Measurements from ENCODE around the gene PYY.
"Not testable (repeated sequence)": the region's sequence is repeated elsewhere in the genome, so short reads cannot be mapped to it uniquely, and the experiment has no call there.

PYY gene

DNA sequence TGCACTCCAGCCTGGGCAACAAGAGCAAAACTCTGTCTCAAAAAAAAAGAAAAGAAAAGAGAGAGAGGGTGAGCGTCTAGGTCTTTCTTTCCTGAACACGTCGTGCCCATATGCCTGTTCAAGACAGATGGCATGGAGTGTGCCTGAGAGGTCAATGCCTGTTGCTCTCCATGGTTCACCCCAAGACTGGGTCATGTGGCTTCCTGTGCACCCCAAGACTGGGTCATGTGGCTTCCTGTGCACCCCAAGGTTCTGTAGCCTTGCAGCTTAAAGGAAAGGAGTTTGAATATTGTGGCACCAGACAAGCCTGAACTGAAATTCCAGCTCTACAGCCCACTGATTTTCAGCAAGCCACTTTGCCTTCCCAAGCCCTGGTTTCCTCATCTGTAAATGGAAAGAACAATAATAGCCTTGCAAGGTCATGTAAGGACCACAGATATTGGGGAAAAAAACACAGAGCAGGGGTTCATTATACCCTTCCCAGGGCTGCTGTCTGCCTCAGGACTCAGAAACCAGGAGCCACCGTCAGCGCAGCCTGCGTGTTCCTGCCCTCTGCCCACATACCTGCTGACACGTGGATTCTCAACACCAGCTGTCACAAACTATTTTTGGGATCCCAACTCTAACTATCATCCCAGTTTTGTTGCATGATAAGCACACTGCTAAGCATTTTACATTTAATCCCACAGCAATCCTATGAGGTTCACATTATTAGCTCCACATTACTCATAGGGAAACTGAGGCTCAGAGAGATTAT, 32.7 kb upstream of the PYY start:
- Mint-ChIP-seq H3K36me3 (no peaks in the 10 kb centered on the region), H3K27me3 (peaks cover 25% of the 10 kb centered on the region), H3K27ac (no peak overlapping the region), H3K4me3 (no peak overlapping the region), H3K9me3 (no peaks in the 10 kb centered on the region), H3K4me1 (no peaks in the 10 kb centered on the region)
- no peak for ATAC-seq (ENCODE audit: low read depth)
- no peak for DNase-seq (ENCODE audit: low spot score in 2 of 2)

- Mint-ChIP-seq H3K4me1 (no peaks in the 10 kb centered on the region), H3K4me3 (no peak overlapping the region), H3K27me3 (peaks cover 28% of the 10 kb centered on the region), H3K9me3 (no peaks in the 10 kb centered on the region), H3K27ac (no peak overlapping the region), H3K36me3 (no peaks in the 10 kb centered on the region)
- DNase-seq (ENCODE audit: low spot score in 2 of 2), result no peak
- ATAC-seq (ENCODE audit: low read depth), result no peak
These were observed 30.8 kb upstream of the PYY start for GRCh38 chr17:43984521-43984920.

- peaks cover 26% of the 10 kb centered on the region for H3K27me3 Mint-ChIP-seq
- no peaks in the 10 kb centered on the region for H3K36me3 Mint-ChIP-seq
- no peak overlapping the region for H3K27ac Mint-ChIP-seq
- peak; percentile 21 for ATAC-seq (ENCODE audit: low read depth)
- no peaks in the 10 kb centered on the region for H3K9me3 Mint-ChIP-seq
- no peaks in the 10 kb centered on the region for H3K4me1 Mint-ChIP-seq
- DNase-seq (ENCODE audit: low spot score in 2 of 2), result no peak
- H3K4me3 Mint-ChIP-seq, result no peak overlapping the region
These were observed 30.0 kb upstream of the PYY start for GRCh38 chr17:43983515-43984411.

DNA sequence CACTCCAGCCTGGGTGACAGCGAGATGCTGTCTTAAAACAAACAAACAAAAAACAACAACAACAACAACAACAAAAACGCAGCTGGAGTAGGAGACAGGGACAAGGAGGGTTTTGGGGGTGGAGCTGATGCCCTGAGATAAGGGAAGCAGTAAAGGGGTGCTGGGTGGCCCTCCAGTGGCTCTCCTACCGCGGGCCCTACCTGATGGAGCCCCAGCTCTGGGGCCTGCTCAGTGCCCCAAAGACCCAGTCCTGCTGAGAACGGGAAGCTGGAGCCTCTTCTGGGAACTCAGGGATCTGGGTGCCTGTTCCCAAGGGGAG, 29.4 kb upstream of the PYY start:
- Mint-ChIP-seq H3K4me3 (peak overlapping the region; percentile 25), H3K36me3 (no peaks in the 10 kb centered on the region), H3K27me3 (peaks cover 25% of the 10 kb centered on the region), H3K9me3 (no peaks in the 10 kb centered on the region), H3K4me1 (no peaks in the 10 kb centered on the region), H3K27ac (no peak overlapping the region)
- ATAC-seq (ENCODE audit: low read depth), result no peak
- no peak for DNase-seq (ENCODE audit: low spot score in 2 of 2)

- DNase-seq (ENCODE audit: low spot score in 2 of 2) (no peak), ATAC-seq (ENCODE audit: low read depth) (no peak)
- Mint-ChIP-seq H3K36me3 (no peaks in the 10 kb centered on the region), H3K27ac (no peak overlapping the region), H3K4me3 (no peak overlapping the region), H3K27me3 (peaks cover 20% of the 10 kb centered on the region), H3K4me1 (no peaks in the 10 kb centered on the region), H3K9me3 (no peaks in the 10 kb centered on the region)
These were observed 28.4 kb upstream of the PYY start for GRCh38 chr17:43982171-43982570.

DNA sequence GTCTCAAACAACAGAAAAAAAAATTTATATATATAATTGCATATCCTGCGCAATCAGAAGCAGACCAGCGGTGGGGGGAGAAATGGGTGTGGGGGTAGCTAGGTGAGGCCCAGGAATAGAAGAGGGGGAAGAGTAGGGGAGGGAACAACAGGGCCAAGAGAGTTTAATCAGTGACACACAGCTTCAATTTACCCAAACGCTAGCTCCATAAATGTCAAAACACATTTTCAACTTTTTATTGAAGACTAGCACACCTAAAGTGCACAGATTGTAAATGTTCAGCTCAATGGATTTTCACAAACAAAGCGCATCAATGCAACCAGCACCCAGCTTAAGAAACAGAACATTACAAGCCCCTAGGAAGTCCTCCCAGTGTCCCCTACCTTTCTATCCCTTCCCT, 25.9 kb upstream of the PYY start:
- Mint-ChIP-seq H3K27me3 (peaks cover 15% of the 10 kb centered on the region), H3K9me3 (no peaks in the 10 kb centered on the region), H3K4me1 (no peaks in the 10 kb centered on the region), H3K4me3 (no peak overlapping the region), H3K27ac (no peak overlapping the region), H3K36me3 (no peaks in the 10 kb centered on the region)
- DNase-seq (ENCODE audit: low spot score in 2 of 2), result no peak
- ATAC-seq (ENCODE audit: low read depth), result no peak

DNA sequence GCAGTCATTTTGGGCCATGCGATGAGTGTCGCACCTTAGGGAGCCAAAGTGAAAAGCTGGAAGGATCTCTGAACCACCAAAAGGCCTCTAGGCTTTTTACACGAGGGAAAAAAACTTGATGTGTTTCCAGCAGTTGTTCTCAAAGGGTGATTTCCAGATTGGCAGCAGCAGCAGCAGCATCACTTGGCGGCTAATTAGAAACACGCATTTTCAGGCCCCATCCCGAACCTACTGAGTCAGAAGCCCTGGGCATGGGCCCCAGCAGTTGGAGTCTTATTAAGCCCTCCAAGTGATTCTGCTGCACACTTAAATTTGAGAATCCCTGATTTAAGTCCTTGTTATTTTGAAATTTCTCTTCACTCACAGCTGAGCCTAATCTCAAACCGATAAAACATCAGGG, 25.3 kb upstream of the PYY start:
- DNase-seq (ENCODE audit: low spot score in 2 of 2), result no peak
- Mint-ChIP-seq H3K27ac (no peak overlapping the region), H3K4me3 (no peak overlapping the region)

GRCh38 chr17:43978078-43978477, 24.3 kb upstream of the PYY start:
- DNase-seq (ENCODE audit: low spot score in 2 of 2) (no peak), ATAC-seq (ENCODE audit: low read depth) (no peak)
- Mint-ChIP-seq H3K9me3 (no peaks in the 10 kb centered on the region), H3K27me3 (peaks cover 15% of the 10 kb centered on the region), H3K4me1 (no peaks in the 10 kb centered on the region), H3K36me3 (no peaks in the 10 kb centered on the region), H3K4me3 (no peak overlapping the region), H3K27ac (no peak overlapping the region)

More for the DNA sequence above, 25.3 kb upstream of the PYY start:
- Mint-ChIP-seq H3K36me3 (no peaks in the 10 kb centered on the region), H3K4me1 (no peaks in the 10 kb centered on the region), H3K9me3 (no peaks in the 10 kb centered on the region), H3K27me3 (peaks cover 15% of the 10 kb centered on the region)
- ATAC-seq (ENCODE audit: low read depth), result no peak

GRCh38 chr17:43976963-43977837, 23.5 kb upstream of the PYY start:
- Mint-ChIP-seq H3K36me3 (no peaks in the 10 kb centered on the region), H3K4me1 (no peaks in the 10 kb centered on the region), H3K4me3 (no peak overlapping the region), H3K9me3 (no peaks in the 10 kb centered on the region), H3K27ac (no peak overlapping the region), H3K27me3 (peaks cover 11% of the 10 kb centered on the region)
- DNase-seq (ENCODE audit: low spot score in 2 of 2), result no peak
- no peak for ATAC-seq (ENCODE audit: low read depth)

- H3K27me3 Mint-ChIP-seq, result peaks cover 4% of the 10 kb centered on the region
- no peak overlapping the region for H3K27ac Mint-ChIP-seq
- H3K4me1 Mint-ChIP-seq, result no peaks in the 10 kb centered on the region
- H3K9me3 Mint-ChIP-seq, result peaks cover 1% of the 10 kb centered on the region
- no peaks in the 10 kb centered on the region for H3K36me3 Mint-ChIP-seq
- ATAC-seq (ENCODE audit: low read depth) (no peak), DNase-seq (ENCODE audit: low spot score in 2 of 2) (no peak)
- H3K4me3 Mint-ChIP-seq, result no peak overlapping the region
These were observed 22.2 kb upstream of the PYY start for GRCh38 chr17:43975898-43976297.

DNA sequence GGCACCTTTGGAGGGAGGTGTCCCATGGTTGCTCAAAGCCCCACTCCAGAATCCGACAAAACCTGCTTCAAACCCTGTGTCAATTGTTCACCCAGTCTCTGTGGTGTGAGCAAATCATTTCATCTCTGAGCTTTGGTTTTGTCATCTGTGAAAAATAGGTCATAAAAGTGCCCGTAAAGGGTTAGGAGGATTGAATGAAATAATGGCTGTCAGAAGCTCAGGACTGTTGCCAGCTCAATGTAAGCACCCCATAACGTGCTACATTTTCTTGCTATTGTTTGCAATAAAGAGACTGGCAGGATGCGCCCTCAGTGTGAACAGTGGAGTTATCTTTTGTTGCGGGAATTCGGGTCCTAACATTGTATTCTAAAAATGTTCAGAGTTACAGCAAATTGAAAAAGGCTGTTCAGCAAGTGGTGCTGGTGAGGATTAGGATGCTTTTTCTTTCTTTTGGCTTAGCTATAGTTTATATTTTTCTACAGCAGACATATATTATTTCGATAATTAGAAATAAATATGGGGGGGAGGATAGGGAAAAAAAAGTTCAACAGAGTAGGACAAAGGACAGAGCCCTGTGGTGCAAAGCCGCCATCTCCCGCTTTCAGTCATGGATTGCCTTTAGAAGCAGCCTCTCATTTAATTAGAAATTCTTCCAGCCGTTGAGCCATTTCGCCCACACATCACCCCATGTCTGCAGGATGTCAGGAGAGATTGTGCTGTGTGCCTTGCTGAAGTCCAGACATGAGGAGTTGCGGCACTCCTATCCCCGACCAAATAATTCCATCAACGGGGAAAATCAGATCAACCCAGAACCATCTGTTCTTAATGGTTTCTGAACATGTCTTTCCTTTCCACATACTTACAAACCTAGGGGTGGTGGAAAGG, 20.9 kb upstream of the PYY start:
- Mint-ChIP-seq H3K4me3 (no peak overlapping the region), H3K36me3 (no peaks in the 10 kb centered on the region), H3K27me3 (peaks cover 4% of the 10 kb centered on the region), H3K9me3 (peaks cover 1% of the 10 kb centered on the region), H3K27ac (no peak overlapping the region), H3K4me1 (no peaks in the 10 kb centered on the region)
- DNase-seq (ENCODE audit: low spot score in 2 of 2), result no peak
- no peak for ATAC-seq (ENCODE audit: low read depth)

DNA sequence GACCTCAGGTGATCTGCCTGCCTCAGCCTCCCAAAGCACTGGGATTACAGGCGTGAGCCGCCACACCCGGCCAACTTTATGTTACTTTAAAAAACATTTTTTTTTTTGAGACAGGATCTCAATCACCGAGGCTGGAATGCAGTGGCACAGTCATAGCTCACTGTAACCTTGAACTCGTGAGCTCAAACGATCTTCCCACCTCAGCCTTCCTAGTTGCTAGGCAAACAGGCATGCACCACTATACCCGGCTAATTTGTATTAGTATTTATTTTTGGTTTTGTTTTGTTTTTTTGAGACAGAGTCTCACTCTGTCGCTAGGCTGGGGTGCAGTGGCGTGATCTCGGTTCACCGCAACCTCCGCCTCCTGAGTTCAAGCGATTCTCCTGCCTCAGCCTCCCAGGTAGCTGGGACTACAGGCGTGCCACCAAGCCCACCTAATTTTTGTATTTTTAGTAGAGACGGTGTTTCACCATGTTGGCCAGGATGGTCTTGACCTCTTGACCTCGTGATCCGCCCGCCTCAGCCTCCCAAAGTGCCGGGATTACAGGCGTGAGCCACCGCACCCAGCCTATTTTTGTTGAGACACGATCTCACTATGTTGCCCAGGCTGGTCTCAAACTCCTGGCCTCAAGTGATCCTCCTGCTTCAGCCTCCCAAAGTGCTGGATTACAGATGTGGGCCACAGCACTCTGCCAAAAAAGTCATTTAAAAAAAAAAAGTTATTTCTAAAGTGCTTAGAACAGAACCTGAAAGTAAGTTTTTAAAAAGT, 18.9 kb upstream of the PYY start:
- not testable (repeated sequence) for H3K4me3 Mint-ChIP-seq; DNase-seq (ENCODE audit: low spot score in 2 of 2); ATAC-seq (ENCODE audit: low read depth); H3K9me3 Mint-ChIP-seq; H3K36me3 Mint-ChIP-seq; H3K27me3 Mint-ChIP-seq; H3K4me1 Mint-ChIP-seq; H3K27ac Mint-ChIP-seq

- not testable (repeated sequence) for H3K4me1 Mint-ChIP-seq; H3K27me3 Mint-ChIP-seq; H3K36me3 Mint-ChIP-seq; DNase-seq (ENCODE audit: low spot score in 2 of 2); H3K27ac Mint-ChIP-seq; H3K4me3 Mint-ChIP-seq; ATAC-seq (ENCODE audit: low read depth); H3K9me3 Mint-ChIP-seq
These were observed 17.7 kb upstream of the PYY start for GRCh38 chr17:43971436-43971835.
